ENCODE measurements around the gene FAM219A.
"Not testable (repeated sequence)": the region's sequence is repeated elsewhere in the genome, so short reads cannot be mapped to it uniquely, and the experiment has no call there.

The FAM219A gene

DNA sequence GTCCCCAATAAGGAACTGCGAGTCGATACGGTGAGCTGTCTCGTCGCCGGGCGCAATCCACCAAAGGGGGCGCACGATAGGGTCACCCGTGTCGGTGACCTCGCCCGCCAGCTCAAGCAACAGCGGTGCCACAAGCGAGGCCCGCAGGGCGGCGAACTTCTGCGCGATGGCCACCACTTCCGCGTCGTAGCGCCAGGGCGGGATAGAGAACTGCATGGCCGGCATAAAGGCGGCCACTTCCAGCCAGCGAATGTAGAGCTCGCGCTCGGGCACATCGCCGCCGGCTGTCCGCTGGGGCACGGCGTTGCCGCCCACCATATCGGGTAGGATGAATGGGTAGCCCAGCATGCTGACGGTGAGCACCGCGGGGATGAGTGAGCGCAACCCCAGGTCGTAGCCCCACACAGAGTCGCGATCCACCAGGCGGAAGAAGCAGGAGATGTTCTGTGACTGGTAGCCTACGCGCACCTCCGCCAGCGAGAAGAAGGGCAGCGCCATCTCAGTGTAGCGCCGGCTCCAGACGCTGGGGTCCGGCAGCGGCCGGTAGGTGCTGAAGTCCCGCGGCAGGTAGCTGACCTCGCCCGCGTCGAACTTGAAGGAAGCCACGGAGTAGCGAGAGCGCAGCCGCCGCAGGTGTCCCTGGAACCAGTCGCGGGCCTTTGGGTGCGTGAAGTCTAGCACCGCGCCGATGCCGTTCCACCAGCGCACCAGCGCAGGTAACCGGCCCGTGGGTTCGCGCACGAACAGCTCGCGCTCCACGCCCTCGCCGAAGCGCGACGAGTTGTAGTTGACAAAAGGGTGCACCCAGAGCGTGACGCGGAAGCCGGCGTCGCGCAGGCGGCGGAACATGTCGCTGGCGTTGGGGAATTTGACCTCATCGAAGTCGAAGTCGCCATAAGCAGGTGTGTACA, 87.1 kb downstream of the FAM219A start:
- TF ChIP-seq CTCF (conservative IDR thresholded peaks at IDR 0.05; ENCODE audit: low read depth): no peak
- ChIA-PET POLR2A (ENCODE audit: low non-redundant PET) (no interaction called here), CTCF (no interaction called here)
- DNase-seq (ENCODE audit: low spot score): no peak
- no peak overlapping the region for H3K27ac ChIP-seq

DNA sequence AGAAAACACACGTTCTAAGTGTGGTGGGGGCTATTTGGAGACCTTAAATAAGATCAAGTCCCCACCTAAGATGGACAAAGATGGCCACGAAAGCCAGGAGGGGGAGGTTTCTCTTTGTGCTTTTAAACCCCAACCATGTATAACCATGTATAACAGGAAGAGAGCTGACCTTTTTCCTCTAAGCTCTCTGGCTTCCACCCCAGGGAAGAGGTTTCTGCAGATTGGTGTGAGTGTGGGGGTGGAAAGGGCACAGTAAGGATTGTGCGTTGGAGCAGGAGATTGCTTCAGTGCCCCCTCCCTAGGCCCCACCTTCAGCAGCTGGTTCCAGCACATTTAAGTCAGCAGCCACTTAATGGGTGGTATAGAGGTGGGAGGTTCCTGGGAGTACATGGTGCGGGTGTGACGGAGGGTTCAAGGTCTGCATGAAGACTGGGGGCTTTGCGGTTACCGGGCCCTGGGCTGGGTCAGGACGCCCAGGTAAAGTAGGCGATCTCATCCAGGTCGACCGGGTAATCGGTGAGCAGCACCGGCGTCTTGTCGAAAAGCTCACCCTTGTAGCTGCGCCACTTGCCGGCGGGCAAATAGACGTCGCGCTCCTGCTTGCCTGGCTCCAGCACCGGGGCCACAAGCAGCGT, 87.9 kb downstream of the FAM219A start:
- H3K27ac ChIP-seq: no peak overlapping the region
- ChIA-PET POLR2A (ENCODE audit: low non-redundant PET) (no interaction called here), CTCF (no interaction called here)
- TF ChIP-seq CTCF (conservative IDR thresholded peaks at IDR 0.05; ENCODE audit: low read depth): no peak
- DNase-seq (ENCODE audit: low spot score): no peak

GRCh38 chr9:34369636-34370035, 88.7 kb downstream of the FAM219A start:
- DNase-seq (ENCODE audit: low spot score): no peak
- no peak overlapping the region for H3K27ac ChIP-seq
- TF ChIP-seq CTCF (conservative IDR thresholded peaks at IDR 0.05; ENCODE audit: low read depth): no peak
- ChIA-PET CTCF (interaction anchor here (0.6 kb wide), 1 partner anchor 69 kb away, joined by 5 read pairs; no protein-coding TSS in a partner anchor), POLR2A (ENCODE audit: low non-redundant PET) (interaction anchor here (0.6 kb wide), 1 partner anchor 17 kb away, joined by 11 read pairs; no protein-coding TSS in a partner anchor)

GRCh38 chr9:34368796-34369195, 89.6 kb downstream of the FAM219A start:
- not testable (repeated sequence) for DNase-seq (ENCODE audit: low spot score); H3K27ac ChIP-seq
- ChIA-PET POLR2A (ENCODE audit: low non-redundant PET) (interaction anchor here (0.6 kb wide), 1 partner anchor 18 kb away, joined by 11 read pairs; no protein-coding TSS in a partner anchor), CTCF (interaction anchor here (0.6 to 0.9 kb wide), 2 partner anchors 10 to 69 kb away, joined by 3 to 5 read pairs; no protein-coding TSS in a partner anchor)

GRCh38 chr9:34367751-34368410, 90.5 kb downstream of the FAM219A start:
- CTCF ChIA-PET: interaction anchor here (0.6 kb wide), 1 partner anchor 1924 kb away, joined by 3 read pairs; no protein-coding TSS in a partner anchor
- H3K27ac ChIP-seq; POLR2A ChIA-PET (ENCODE audit: low non-redundant PET): not testable (repeated sequence)

GRCh38 chr9:34366365-34366764, 92.0 kb downstream of the FAM219A start:
- no peak overlapping the region for H3K27ac ChIP-seq
- no peak for DNase-seq (ENCODE audit: low spot score)
- ChIA-PET POLR2A (ENCODE audit: low non-redundant PET) (no interaction called here), CTCF (interaction anchor here (0.6 kb wide), 1 partner anchor 1546 kb away, joined by 3 read pairs; no protein-coding TSS in a partner anchor)
- TF ChIP-seq CTCF (conservative IDR thresholded peaks at IDR 0.05; ENCODE audit: low read depth): no peak

More at GRCh38 chr9:34367751-34368410, 90.5 kb downstream of the FAM219A start:
- not testable (repeated sequence) for DNase-seq (ENCODE audit: low spot score)

DNA sequence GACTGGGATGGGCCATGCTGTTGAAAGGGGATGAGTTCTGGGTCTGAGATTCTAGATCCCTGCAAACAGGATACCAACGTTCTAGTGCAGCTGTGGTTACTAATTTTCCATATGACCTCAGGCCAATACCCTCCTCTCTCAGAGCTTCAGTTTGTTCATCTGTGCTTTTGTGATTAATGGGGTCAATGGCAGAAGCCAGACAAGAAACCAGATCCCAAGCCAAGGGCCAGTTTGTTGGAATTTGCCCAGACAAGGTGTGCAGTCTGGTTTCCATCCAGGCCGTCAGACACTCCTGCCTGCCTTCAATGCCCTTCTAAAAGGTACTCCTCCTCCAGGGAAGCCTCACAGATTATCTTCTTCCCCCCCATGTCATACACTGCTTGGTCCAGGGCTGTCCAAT, 93.1 kb downstream of the FAM219A start:
- ChIA-PET CTCF (no interaction called here), POLR2A (ENCODE audit: low non-redundant PET) (no interaction called here)
- no peak for DNase-seq (ENCODE audit: low spot score)
- no peak for TF ChIP-seq CTCF (conservative IDR thresholded peaks at IDR 0.05; ENCODE audit: low read depth)
- H3K27ac ChIP-seq: no peak overlapping the region
